GM19395 (cell line): ENCODE measurements around the gene C1orf50.
"Not testable (repeated sequence)": the region's sequence is repeated elsewhere in the genome, so short reads cannot be mapped to it uniquely, and the experiment has no call there.

ENCODE experiments used
- ATAC-seq: cut with Tn5 transposase; IDR thresholded peaks from one replicate; pipeline ENCODE4 v1.9.1; 2021; ENCODE audit warnings: mild to moderate bottlenecking, moderate library complexity; ENCODE audit not compliant: unreplicated experiment

C1orf50 gene

GRCh38 chr1:42739753-42740700 is 27.0 kb upstream of the C1orf50 start, which contains the start of gene CLDN19:
TSS of gene CLDN19 (minus strand) at chr1:42740236. CDS start at chr1:42740063, 173 bp downstream.
- no peak for ATAC-seq

GRCh38 chr1:42740851-42741580 is 26.0 kb upstream of the C1orf50 start:
- ATAC-seq, result no peak

GRCh38 chr1:42741706-42742105 is 25.3 kb upstream of the C1orf50 start:
- ATAC-seq, result no peak

GRCh38 chr1:42742141-42742540 is 24.9 kb upstream of the C1orf50 start:
- ATAC-seq, result no peak

- ATAC-seq, result no peak
Measured at GRCh38 chr1:42742617-42743316, 24.3 kb upstream of the C1orf50 start.

- no peak for ATAC-seq
Measured at GRCh38 chr1:42743317-42744147, 23.5 kb upstream of the C1orf50 start.

- no peak for ATAC-seq
Measured at GRCh38 chr1:42744148-42744413, 23.0 kb upstream of the C1orf50 start.

- no peak for ATAC-seq
Measured at GRCh38 chr1:42745851-42746250, 21.2 kb upstream of the C1orf50 start.

GRCh38 chr1:42746436-42747105 is 20.5 kb upstream of the C1orf50 start:
- ATAC-seq, result no peak

GRCh38 chr1:42747125-42747524 is 19.9 kb upstream of the C1orf50 start:
- no peak for ATAC-seq

- ATAC-seq, result no peak
Measured at GRCh38 chr1:42748021-42748420, 19.0 kb upstream of the C1orf50 start.

GRCh38 chr1:42748461-42749410 is 18.3 kb upstream of the C1orf50 start:
- no peak for ATAC-seq

GRCh38 chr1:42750041-42750440 is 17.0 kb upstream of the C1orf50 start:
- ATAC-seq, result no peak

- ATAC-seq, result not testable (repeated sequence)
Measured at GRCh38 chr1:42751511-42752070, 15.5 kb upstream of the C1orf50 start.

GRCh38 chr1:42752284-42752683 is 14.8 kb upstream of the C1orf50 start:
- no peak for ATAC-seq

GRCh38 chr1:42753070-42753469 is 14.0 kb upstream of the C1orf50 start:
- no peak for ATAC-seq

- ATAC-seq, result no peak
Measured at GRCh38 chr1:42756956-42757891, 9.8 kb upstream of the C1orf50 start.

- no peak for ATAC-seq
Measured at GRCh38 chr1:42757892-42758275, 9.2 kb upstream of the C1orf50 start.
